Activated CD4-positive, alpha-beta T cell treated with anti-CD3 and anti-CD28 coated beads, Interleukin-2, amount 50 U/mL, for 16 hours (primary cell): Measurements from ENCODE around the gene TRMT11.
"Not testable (repeated sequence)": the region's sequence is repeated elsewhere in the genome, so short reads cannot be mapped to it uniquely, and the experiment has no call there.

Experiments
- DNase-seq: peaks from one replicate; pipeline ENCODE4 v3.0.0-alpha.2; 2020

The TRMT11 gene

DNA sequence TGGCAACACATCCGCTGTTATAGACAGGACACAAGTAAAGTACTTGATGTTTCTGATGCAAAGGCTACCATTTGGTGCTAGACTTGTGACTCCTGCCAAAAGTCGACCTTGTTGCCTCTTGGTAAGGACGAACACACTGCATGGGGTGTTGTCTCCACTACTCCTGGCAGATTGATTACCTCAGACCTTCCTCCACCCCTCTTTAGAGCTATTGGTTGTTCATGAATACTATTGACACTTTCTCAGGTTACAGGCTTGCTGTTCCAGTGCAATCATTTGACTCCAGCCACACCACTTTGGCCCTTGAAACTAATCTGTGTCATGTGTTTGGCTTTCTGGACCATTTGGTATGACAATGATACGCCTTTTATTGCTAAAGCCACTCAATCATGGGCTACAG is 62.3 kb downstream of the TRMT11 start:
- DNase-seq: no peak

DNA sequence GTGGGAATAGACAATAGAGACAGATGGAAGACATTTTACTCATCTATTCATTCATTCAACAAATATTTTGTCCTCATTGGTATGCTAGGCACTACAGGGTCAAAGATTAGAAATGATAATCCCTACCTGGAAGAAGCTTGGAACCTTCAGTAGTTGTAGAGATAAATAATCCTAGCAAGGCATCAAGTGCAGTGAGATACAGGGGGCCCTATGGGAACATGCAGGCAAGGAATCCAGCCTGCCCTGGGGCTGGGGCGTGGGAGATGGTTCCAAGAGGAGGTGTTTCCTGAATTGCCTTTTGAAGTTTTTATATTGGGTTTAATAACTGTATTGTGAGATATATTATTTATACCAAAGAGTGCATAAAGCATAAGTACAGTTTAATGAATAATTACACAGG is 64.5 kb downstream of the TRMT11 start:
- DNase-seq: no peak

DNA sequence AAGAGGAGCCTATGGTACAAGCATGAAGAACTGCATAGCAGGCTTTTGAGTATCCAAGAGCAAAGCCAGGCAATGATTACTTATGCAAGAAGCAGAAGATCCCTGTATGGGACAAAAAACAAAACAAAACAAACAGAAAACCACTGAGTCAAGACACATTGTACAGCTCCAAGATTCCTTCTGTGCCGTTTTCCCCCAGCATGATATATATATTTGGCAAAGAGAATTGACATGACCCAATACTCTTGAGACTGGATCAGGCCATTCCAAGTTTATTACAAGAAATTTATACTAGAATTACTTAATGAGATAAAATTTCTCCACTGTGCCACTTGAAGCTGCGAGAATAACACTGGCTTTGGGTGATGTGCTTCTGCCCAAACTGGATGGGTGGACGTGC is 65.5 kb downstream of the TRMT11 start:
- no peak for DNase-seq

DNA sequence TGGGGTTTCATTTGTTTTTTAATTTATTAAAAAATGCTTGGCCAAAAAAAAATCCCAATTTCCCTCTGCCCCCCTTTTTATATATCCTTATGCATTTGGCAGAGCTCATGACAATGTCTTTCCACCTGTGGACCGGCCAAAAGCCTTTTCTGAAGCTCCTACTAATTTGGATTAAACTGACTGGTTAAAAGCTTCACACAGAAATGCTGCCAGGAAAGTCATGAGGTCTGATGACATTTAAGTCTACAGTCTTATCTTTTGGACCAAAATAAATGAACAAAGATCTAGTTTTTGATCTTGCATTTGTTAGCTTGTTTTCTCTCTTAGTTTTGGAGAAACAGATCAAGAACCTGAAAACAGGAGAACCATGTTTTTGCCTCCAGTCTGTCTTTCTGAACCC is 66.1 kb downstream of the TRMT11 start:
- DNase-seq: no peak

DNA sequence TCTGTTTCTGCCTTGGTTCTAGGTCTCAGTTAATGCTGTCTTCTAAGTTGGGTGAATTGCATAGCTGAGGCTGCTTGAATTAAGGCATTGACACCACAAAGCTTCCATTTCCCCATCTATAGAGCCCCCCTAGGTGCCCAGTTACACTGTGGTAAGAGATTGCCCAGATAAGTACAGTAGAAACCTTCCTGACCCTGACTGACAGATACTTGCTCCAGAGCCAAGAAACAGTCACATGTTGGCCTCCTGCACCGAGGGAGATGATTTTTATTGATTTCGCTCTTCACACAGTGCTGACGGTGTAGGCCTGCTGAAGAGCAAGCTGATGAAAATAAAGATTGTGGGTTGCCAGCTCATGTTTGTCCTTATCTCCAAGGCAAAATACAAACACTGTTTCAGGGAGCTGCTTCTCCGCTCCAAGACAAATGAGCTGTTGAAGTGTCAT is 67.9 kb downstream of the TRMT11 start:
- no peak for DNase-seq

DNA sequence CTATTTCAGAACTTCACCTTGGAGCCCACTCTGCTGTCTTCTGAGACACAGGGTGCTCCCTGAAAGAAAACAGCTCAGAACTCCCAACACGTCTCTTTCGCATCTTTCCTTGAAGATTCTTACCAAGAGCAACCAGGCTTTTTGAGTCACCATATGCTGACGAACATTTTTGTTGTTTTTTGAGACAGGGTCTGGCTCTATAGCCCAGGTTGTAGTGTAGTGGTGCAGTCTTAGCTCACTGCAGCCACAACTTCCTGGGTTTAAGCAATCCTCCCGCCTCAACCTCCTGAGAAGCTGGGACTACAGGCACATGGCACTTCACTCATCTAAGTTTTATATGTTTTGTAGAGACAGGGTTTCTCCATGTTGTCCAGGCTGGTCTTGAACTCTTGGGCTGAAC is 68.5 kb downstream of the TRMT11 start:
- DNase-seq: no peak

DNA sequence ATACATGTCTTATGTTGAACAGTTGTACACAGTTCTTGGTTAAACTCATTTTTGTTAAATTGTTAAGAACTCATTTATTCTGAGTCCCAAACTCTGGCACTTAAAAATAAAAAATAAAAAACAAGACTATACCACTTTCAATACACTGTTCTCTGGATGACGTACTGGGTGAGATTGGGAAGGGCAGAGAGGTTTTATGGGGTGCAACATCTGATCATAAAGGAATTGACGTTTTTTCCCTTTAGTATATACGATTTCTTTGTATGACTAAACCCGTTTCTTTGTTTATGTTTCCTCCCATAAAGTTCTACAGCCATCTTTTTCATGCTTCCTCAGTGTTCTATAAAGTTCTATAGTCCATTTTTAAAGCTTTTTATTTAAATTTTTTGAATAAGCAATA is 69.1 kb downstream of the TRMT11 start:
- DNase-seq: no peak

DNA sequence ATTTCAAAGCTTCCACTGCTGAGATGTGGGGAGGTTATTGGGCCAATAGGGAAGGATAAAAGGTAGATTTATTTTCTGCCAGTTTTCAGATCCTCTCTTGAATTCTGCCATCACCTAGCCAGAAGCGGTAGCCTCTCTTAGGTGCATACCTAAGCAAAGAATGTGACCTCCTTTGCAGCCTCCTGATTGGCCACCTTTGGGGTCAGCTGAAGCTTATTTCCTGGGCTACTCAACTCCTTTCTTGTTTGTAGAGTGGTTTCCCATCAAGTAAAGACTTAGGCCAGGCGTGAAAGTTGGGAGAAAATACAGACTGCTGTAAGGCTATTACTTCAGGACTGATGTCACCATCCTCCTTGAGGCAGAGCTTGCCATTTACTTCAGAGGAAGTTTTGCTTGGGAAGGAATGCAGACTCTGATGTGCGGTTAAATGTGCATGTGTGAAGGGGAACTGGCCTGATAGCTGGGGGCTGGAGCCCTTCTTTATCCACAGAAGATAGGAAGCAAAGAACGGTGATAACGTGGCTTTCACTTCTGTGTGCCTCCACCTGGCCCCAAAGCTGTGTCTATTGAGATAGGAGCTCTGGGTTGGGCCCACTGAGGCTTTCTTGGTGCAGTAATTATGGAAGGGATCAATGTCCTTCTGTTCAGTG is 70.1 kb downstream of the TRMT11 start:
- DNase-seq: no peak

DNA sequence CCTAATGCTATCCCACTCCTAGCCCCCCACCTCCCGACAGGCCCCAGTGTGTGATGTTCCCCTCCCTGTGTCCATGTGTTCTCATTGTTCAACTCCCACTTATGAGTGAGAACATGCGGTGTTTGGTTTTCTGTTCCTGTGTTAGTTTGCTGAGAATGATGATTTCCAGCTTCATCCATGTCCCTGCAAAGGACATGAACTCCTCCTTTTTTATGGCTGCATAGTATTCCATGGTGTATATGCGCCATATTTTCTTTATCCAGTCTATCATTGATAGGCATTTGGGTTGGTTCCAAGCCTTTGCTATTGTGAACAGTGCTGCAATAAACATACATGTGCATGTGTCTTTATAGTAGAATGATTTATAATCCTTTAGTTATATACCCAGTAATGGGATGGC is 71.7 kb downstream of the TRMT11 start:
- DNase-seq: not testable (repeated sequence)

DNA sequence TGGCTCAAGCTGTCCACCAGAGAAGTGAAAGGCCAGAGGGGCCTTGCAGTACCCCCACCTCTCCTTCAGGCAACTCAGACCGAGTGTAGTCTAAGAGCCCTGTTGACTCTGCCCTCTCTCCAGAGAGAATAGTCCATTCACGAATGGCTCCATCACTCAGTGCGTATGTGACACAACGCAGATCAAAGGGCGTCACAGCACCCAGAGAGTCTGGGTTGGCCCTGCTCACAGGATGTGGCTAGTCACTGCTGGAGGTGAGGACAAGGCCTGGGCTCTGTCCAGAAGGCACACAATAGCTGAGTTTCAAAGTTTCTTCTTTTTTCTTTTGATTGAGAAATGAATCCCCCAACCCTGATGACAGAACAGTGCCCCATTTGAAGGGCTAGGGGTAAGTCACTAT is 74.1 kb downstream of the TRMT11 start:
- no peak for DNase-seq

DNA sequence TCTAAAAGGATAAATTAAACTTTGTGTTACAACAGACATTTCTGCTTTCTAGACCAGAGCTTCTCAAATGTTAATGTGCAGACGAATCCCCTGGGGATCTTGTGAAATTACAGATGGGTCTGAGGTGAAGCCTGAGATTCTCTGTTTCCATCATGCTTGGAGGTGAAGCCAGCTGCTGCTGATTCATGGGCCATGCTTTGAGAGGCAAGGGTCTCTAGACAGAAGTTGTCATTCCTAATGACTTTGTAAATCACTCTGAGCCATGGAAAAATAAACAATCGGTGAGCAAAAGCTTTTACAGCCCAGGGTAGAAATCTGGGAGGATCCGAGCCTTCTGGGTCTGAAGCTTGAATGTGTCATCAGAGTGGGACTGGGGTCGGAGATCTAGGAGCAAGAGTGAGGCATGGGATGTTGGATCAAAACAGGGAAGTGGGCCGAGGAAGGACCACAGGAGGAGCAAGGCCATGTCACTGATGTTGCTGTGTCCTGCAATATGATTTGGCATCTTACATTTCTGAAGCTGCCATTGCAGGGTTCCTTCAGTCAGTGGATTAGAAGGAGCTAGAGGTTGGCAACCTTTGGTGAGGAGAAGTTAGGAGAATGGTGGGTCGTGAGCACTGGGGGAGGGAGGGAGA is 77.3 kb downstream of the TRMT11 start:
- DNase-seq: no peak

DNA sequence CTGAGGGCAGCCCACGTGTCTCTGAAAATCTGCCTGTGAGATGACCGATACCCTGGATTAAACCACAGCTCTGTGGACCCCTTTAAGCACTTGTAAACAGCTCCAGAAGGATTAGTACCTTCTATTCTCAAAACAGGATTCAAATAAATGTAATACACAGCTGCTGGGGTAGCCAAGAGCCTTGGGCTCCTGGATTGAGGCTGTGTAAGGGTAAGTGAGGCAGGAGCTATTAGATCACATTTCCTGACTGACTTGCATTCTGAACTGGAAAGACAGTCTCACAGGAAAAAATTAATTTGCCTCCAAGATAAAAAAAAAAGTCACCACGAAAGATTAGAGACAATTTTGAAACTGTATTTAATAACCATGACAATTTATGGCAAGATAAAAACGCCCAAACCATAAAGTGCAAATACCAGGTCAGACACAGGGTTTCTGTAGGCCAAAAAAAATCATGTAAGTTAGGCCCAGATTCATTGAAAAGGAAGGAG is 78.0 kb downstream of the TRMT11 start:
- DNase-seq: no peak

DNA sequence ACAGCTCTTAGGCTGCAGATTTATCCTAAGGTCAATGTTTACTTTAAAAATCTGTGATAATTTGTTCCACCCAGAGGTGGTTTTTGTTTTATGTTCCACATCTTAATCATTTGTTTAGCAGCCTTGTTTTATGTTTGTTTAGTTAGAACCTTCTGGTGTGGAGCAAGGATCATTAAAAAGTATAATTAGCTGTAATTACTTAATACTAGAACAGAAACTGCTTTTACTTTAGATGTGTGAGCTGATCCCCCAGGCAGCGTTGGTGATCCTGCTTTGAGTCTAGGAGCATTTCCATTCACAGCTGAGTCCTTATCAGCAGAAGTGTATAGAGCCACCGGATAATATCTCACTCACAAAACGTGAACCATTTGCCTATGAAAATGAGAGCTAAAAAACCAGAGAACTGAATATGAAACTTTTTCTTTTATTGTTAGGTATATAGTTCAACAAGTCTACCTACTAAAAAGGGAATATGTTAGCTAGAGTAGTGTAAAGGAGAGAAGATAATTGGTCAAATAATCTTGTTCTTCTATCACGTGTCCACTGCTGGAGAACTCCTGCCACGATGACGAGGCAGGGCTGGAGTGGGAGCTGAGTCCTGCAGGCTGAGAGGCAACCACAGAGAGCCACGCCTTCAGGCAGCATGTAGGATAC is 78.5 kb downstream of the TRMT11 start:
- DNase-seq: no peak

DNA sequence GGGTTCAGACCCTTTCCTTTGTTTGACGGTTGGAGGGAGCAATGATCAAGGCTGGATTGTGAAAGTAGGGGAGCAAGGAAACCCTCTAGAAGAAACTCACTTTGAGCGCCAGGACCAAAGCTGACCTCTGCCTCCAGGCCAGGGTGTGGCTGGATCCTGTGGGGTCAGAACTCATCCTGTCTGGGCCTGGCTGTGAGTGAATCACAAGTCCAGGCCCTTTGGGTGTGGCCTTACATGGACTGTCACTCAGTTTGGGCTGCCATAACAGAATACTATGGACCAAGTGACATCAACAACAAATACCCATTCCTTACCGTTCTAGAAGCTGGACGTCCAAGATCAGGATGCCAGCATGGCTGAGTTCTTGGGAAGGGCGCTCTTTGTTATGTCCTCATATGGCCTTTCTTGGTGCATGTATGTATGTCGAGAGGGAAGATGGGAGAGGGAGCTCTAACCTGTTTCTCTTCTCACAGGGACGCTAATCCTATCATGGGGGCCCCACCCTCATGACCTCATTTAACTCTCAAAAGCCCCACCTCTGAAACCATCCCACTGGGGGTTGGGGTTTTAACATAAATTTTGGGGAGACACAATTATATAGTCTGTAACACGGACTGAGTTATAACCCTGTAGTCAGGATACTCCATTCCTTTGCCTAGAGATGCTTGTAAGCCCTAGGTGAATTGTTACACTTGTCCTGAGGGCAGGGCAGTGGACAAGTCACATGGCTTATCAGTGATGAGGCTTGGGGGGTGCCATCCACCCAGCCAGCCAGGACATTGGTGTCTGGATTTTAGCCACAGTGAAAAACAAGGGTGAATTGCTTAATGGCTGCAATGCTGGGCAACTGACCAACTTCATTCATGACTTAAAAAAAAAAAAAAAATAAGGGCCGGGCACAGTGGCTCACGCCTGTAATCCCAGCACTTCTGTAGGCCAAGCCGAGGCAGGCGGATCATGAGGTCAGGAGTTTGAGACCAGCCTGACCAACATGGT is 80.0 kb downstream of the TRMT11 start:
- DNase-seq: no peak

DNA sequence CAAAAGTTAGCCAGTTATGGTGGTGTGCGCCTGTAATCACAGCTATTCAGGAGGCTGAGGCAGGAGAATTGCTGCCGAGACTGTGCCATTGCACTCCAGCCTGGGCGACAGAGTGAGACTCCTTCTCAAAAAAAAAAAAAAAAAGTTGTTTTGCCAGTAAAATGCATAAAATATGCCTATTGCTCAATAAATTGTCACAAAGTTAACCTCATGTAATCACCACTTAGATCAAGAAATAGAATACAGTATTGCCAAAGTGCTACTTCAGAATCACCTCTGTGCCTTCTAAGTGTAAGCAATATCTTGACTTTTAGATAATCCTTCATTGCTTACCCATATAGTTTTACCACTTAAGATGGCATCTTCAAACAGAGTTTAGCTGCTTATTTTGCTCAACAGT is 80.7 kb downstream of the TRMT11 start:
- no peak for DNase-seq

DNA sequence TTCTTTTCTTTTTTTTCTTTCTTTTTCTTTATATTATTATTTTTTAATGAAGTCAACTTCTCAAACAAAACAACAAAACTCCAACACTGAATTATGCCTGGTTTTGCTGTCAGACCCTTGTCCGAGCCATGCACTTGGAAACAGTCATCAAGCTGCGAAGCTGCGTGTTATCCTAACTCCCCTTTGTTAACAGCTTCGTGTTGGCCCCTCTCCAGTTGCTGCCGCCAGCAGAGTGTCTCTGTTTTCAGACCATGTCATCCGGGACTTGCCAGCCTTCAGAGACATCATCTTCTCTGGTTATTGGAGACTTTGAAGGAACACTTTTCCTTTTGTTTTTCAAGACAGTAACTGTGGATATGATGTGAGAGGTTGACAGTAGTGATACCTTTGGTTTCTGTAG is 83.1 kb downstream of the TRMT11 start:
- DNase-seq: no peak

DNA sequence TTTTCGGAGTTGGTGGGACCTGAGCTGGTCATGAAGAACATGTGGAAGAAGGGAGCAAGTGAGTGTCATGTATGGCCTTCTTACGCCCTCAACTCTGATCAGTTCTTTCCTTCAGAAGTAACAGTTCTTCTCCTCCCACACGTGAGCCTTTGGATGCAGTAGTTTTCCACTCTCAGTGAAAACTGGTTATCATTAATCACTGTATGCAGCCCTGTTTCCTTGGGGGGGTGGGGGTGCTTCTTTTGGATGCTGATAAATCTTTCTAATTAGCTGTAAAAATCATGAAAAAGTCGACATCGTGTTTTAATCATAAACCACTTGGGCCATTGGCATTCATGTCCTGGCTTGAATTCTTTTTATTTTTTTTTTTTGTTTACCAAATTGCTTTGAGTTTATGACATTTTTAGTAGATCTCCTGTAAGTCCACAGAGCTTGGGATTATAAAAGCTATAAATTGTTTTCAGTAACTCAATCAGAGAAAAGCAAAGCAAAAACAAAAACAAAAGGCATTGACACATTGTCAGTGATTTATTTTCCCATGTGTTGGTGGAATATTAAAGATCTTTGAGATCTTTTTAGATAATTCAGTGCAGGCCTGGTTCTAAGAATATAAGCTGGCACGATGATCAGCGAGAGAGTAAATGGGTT is 84.8 kb downstream of the TRMT11 start:
- DNase-seq: no peak

DNA sequence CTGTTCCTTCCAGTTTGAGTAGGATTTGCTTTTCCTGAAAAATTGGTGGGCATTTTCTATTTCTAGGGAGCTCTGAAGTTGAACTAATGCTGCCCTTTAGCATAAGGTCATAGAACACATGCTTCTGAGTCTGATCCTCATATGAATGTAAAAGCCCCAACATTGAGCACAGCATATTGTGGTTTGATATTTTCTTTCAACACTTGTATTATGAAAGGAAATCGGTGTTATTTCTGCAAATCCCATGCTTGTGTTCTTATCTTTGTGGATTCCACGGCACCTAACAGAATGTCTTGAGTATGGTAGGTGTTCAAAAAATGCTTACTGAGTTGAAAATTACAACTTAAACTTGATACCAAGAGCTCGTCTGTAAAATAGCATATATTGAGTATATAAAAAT is 85.8 kb downstream of the TRMT11 start:
- DNase-seq: no peak

DNA sequence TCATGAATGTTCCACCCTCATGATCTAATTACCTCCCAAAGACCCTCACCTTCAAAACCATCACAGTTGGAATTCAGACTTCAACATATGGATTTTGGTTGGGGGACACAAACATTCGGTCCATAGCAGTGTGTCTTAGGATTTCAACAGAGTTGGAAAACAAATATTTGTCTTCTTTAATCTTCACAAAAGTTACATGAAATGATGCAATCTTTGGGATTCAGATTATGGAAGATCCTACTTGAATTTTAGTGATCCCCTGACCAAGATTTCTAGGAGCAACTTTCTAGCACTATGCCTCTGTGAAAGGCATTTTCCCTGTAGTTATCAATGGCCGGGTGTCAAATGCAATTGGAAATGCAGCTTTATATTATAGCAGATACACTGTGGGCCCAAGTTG is 86.5 kb downstream of the TRMT11 start:
- DNase-seq: no peak

DNA sequence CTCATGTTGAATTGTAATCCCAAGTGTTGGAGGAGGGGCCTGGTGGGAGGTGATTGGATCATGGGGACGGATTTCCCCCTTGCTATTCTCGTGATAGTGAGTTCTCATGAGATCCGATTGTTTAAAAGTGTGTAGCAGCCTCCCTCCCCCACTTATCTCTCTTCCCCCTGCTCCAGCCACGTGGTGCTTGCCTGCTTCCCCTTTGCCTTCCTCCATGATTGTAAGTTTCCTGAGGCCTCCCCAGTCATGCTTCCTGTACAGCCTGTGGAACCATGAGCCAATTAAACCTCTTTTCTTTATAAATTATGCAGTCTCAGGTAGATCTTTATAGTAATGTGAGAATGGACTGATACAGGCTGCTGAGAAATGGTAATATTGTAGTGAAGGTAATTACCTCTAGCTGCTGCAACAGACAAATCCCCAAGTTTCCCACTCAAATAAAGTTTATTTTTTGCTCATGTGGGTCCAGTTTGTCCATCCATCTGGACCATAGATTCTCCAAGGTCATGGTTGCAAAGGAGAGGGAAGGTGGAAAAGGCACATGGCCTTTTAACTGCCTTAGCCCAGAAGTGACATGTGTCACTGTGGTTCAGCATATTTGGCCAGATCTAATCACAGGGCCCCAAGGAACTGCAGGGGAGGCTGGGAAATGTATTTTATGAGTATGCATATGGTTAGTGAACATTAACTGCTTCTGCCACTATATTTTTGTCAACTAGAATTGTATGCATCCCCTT is 89.2 kb downstream of the TRMT11 start:
- DNase-seq: no peak

DNA sequence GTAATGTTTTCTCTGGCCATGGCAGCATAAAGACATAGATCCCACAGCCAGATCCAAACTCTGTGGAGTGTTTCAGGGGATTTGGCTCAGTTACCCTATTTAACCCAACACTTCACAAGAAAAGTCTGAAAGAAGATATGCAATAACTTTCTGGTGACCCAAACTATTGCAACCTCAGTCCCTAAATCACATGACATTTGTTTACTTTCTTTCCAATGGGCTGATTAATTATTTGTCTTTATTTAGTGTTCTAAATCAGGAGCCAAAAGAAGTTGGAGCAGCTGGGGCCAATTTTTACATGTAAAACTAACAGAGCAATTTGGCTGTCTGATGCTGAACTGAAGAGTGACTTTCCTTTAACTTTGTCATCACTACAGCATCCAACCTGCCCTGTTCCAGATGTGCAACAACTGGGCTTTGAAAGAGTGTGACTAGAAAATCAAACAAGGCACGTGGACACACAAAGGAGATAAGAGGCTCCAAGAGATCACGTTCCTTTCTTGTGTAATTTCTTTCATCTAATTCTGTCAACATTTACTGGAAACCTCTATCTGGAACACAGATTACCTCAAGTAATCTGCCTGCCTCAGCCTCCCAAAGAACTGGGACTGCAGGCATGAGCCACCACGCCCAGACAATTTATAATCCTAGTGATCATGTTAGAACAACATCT is 90.8 kb downstream of the TRMT11 start:
- DNase-seq: no peak
